Glutamatergic neuron (in vitro differentiated cells): Measurements from ENCODE around the gene PSD2. TPM values are rescaled to one million over a fixed set of nuclear protein-coding genes. Genes with fewer than 3 reads are reported as not detected.
A peak's percentile ranks its signal among the peaks of the same experiment; 100 is the strongest.

Experiments
- DNase-seq: peaks from one replicate; pipeline ENCODE4 v3.0.0; 2022
- H3K27ac Mint-ChIP-seq: one replicate; pipeline ENCODE4 v1.8.0; 2020; ENCODE audit warnings: mild to moderate bottlenecking, mixed read lengths, inconsistent platforms; ENCODE audit not compliant: unreplicated experiment
- H3K27me3 Mint-ChIP-seq: one replicate; pipeline ENCODE4 v1.8.0; 2020; ENCODE audit warnings: mild to moderate bottlenecking, moderate library complexity, mixed read lengths, inconsistent platforms; ENCODE audit not compliant: unreplicated experiment
- H3K36me3 Mint-ChIP-seq: one replicate; pipeline ENCODE4 v1.8.0; 2020; ENCODE audit warnings: mild to moderate bottlenecking, mixed read lengths, inconsistent platforms; ENCODE audit not compliant: unreplicated experiment
- H3K4me1 Mint-ChIP-seq: one replicate; pipeline ENCODE4 v1.8.0; 2020; ENCODE audit warnings: mild to moderate bottlenecking, low read depth, mixed read lengths, inconsistent platforms; ENCODE audit not compliant: unreplicated experiment
- H3K4me3 Mint-ChIP-seq: one replicate; pipeline ENCODE4 v1.8.0; 2020; ENCODE audit warnings: mild to moderate bottlenecking, mixed read lengths, inconsistent platforms; ENCODE audit not compliant: unreplicated experiment
- H3K9me3 Mint-ChIP-seq: one replicate; pipeline ENCODE4 v1.8.0; 2020; ENCODE audit warnings: mild to moderate bottlenecking, moderate library complexity, mixed read lengths, inconsistent platforms; ENCODE audit not compliant: unreplicated experiment
- total RNA-seq: library from RNA; stranded (reverse); fragmentation: NEBNext Ultra II Directional; extraction: Animal tissue kit (Norgen Biotek cat#: 25700); gene quantifications from one replicate; pipeline ENCODE4 v1.2.1, GENCODE V29; 2021; ENCODE audit not compliant: unreplicated experiment
- TF ChIP-seq, protein P1 (sequence below): fragments of 200-600 bp; sonication (generic); IDR thresholded peaks from one replicate; pipeline ENCODE4 v1.5.0; 2021; ENCODE audit not compliant: partially characterized antibody, unreplicated experiment

The PSD2 gene
- total RNA-seq, 1 donor from 2014 or later: 2.3 TPM

DNA sequence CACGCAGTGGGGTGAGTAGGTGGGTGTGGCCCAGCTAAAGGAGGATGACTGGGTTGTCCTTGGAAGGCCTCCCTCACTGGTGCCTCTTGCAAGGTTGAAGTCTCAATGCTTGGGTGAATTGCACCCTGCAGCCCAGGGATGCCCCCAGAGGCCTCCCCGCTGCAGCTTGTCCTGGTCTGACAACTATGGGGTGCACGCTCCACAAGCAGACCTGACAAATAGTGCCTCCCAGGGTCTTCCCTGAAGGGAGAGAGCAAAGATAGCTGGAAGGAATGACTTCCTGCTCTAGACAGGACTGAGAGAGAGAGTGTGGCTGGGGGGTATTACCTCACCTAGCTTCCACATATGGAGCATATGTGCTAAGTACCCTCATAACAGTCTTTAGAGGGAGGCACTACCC is 1.7 kb downstream of the PSD2 start:
- Mint-ChIP-seq H3K9me3 (peaks cover 7% of the 10 kb centered on the region), H3K36me3 (peaks cover 5% of the 10 kb centered on the region), H3K27me3 (peaks cover 21% of the 10 kb centered on the region), H3K4me3 (no peak overlapping the region), H3K27ac (no peak overlapping the region), H3K4me1 (peaks cover 3% of the 10 kb centered on the region)
- DNase-seq: no peak
- TF ChIP-seq, protein P1, sequence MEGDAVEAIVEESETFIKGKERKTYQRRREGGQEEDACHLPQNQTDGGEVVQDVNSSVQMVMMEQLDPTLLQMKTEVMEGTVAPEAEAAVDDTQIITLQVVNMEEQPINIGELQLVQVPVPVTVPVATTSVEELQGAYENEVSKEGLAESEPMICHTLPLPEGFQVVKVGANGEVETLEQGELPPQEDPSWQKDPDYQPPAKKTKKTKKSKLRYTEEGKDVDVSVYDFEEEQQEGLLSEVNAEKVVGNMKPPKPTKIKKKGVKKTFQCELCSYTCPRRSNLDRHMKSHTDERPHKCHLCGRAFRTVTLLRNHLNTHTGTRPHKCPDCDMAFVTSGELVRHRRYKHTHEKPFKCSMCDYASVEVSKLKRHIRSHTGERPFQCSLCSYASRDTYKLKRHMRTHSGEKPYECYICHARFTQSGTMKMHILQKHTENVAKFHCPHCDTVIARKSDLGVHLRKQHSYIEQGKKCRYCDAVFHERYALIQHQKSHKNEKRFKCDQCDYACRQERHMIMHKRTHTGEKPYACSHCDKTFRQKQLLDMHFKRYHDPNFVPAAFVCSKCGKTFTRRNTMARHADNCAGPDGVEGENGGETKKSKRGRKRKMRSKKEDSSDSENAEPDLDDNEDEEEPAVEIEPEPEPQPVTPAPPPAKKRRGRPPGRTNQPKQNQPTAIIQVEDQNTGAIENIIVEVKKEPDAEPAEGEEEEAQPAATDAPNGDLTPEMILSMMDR: no peak

DNA sequence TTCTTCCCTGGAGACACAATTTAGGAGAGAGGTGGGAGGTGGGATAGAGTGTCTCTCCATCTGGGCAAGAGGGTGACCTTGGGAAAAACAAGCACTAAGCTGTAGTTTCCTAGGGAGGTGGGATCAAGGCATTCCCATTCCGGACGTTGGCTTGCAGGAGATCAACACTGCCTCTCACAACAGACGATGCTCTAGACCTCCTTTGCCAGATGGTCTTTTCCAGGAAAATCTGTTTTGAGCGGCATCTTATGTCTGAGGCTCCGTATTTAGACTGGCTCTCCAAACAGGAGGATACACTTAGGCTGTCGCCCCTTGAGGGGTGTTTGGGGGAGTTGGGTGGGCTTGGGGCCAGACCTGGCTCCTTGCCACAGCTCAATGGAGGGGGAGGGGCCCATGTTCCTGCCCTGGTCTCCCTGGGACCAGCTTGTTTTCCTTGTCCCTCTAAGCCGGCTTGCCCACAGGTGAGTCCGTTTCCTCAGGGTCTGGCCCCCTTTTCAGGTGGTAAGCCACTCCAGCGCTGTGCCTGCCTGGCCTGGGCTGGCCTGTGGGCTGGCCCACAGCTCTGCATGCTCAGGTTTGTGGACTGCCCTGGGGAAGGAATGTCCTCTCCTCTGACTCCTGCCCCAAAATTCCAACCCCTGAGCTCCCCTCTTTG is 2.4 kb downstream of the PSD2 start:
- H3K9me3 Mint-ChIP-seq: peaks cover 7% of the 10 kb centered on the region

DNA sequence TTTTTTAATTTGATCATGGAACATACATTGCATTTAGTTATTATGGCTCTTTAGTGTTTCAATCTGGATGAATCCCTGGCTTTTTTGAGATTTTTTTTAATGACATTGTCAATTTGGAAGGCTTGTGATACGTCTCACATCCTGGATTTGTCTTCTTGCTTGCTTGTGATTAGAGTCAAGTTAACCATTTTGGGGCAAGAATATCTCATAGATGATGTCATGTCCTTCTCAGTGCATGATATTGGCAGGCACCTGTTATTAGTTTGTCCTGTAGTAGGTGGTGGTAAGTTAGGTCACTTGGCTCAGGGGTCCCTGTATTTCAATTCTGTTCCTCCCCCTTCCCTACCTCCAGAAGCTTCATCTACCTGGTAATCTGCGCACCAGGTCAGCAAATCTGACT is 3.3 kb downstream of the PSD2 start:
- H3K27ac Mint-ChIP-seq: no peak overlapping the region
- peaks cover 5% of the 10 kb centered on the region for H3K36me3 Mint-ChIP-seq
- TF ChIP-seq, protein P1: no peak
- peaks cover 7% of the 10 kb centered on the region for H3K9me3 Mint-ChIP-seq
- H3K4me3 Mint-ChIP-seq: no peak overlapping the region
- H3K27me3 Mint-ChIP-seq: peaks cover 20% of the 10 kb centered on the region
- DNase-seq: no peak
- H3K4me1 Mint-ChIP-seq: peaks cover 5% of the 10 kb centered on the region

More for the DNA sequence above, 2.4 kb downstream of the PSD2 start:
- peak overlapping the region; percentile 11 for H3K27ac Mint-ChIP-seq
- H3K4me3 Mint-ChIP-seq: peak overlapping the region; percentile 10
- H3K27me3 Mint-ChIP-seq: peaks cover 21% of the 10 kb centered on the region
- H3K36me3 Mint-ChIP-seq: peaks cover 5% of the 10 kb centered on the region
- DNase-seq: no peak
- peaks cover 5% of the 10 kb centered on the region for H3K4me1 Mint-ChIP-seq
- TF ChIP-seq, protein P1: no peak

DNA sequence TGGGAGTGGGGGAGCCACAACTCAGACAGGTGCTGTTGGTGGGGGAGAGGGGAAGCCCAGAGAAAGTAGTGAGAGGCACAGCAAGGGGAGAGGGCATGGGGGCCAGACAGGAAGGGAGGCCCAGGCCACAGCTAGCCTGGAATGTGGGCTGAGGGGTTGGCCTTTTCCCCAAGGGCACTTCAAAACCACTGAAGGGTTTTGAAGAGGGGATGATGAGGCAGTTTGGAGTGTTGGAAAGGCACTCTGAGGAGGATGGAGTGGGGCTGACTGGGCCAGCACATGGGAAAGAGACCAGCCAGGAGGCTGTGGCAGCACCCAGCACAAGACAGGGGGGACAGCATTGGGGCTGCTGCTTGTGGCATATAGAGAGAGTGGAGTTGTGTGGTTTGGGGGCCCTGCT is 3.8 kb downstream of the PSD2 start:
- Mint-ChIP-seq H3K4me1 (peaks cover 5% of the 10 kb centered on the region), H3K27ac (no peak overlapping the region), H3K4me3 (no peak overlapping the region), H3K9me3 (peaks cover 5% of the 10 kb centered on the region), H3K36me3 (peaks cover 2% of the 10 kb centered on the region), H3K27me3 (peaks cover 15% of the 10 kb centered on the region)
- no peak for DNase-seq
- TF ChIP-seq, protein P1: no peak

DNA sequence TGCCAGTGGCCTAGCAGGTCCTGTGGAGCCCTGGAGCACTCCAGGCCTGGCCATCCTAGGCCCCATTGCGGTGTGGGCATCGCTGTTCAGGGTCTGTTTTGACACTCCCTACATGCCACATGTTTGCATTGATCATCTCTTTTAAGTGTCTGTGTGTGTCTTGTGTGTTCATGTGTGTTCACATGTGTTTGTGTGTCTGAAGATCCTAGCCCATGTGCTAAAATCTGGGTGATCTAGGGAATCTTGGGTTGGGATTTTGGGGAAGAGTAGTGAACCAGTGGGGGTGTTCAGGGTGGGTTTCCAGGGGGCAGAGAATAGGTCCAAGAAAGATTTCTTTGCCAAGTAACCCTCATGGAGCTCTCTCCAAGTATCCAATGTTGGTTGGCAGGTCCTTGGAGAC is 8.4 kb downstream of the PSD2 start:
- no peak for DNase-seq
- no peak overlapping the region for H3K27ac Mint-ChIP-seq
- no peaks in the 10 kb centered on the region for H3K36me3 Mint-ChIP-seq
- peaks cover 7% of the 10 kb centered on the region for H3K27me3 Mint-ChIP-seq
- H3K9me3 Mint-ChIP-seq: peaks cover 9% of the 10 kb centered on the region
- TF ChIP-seq, protein P1: no peak
- H3K4me3 Mint-ChIP-seq: no peak overlapping the region
- peaks cover 1% of the 10 kb centered on the region for H3K4me1 Mint-ChIP-seq
